ENCODE measurements around the gene CMTM8.

Gene CMTM8

GRCh38 chr3:32243519-32243918, 5.0 kb downstream of the CMTM8 start:
- Histone ChIP-seq H3K4ac (ENCODE audit: low read length) (no peak overlapping the region), H2BK12ac (ENCODE audit: low read length) (no peak overlapping the region), H3K36me3 (replicated peaks in 1 of 2; ENCODE audit: control insufficient read depth in 2 of 2, insufficient read depth in 2 of 2, low read length in 2 of 2) (no peaks in the 10 kb centered on the region), H2BK120ac (ENCODE audit: low read depth, low read length) (no peak overlapping the region), H3K27me3 (ENCODE audit: control insufficient read depth in 3 of 3, insufficient read depth in 3 of 3, low read depth in 1 of 3, low read length in 3 of 3) (peaks cover 0 to 18% (median 7%) of the 10 kb centered on the region in 3 experiments), H3K4me1 (ENCODE audit: control insufficient read depth in 2 of 2, insufficient read depth in 1 of 2, low read depth in 1 of 2, low read length in 2 of 2) (peaks cover 3 to 9% of the 10 kb centered on the region in 2 donors), H3K9ac (ENCODE audit: low read depth, low read length, poor library complexity) (no peak overlapping the region), H3K18ac (ENCODE audit: low read length) (no peak overlapping the region), H3K9me3 (replicated peaks in 1 of 2; ENCODE audit: control insufficient read depth in 2 of 2, insufficient read depth in 1 of 2, low read depth in 1 of 2, low read length in 2 of 2) (peaks cover 0 to 2% of the 10 kb centered on the region in 2 donors), H4K8ac (ENCODE audit: low read depth, low read length) (no peak overlapping the region), H2AK5ac (ENCODE audit: low read depth, low read length) (no peak overlapping the region), H2BK5ac (ENCODE audit: low read length) (no peak overlapping the region), H3K79me1 (ENCODE audit: low read depth, low read length) (no peaks in the 10 kb centered on the region), H2AFZ (ENCODE audit: low read length) (no peak overlapping the region), H3K4me3 (ENCODE audit: low read length in 2 of 2) (no peak overlapping the region), H3K27ac (replicated peaks; ENCODE audit: low read length) (no peak overlapping the region), H3K23ac (ENCODE audit: low read depth, low read length, poor library complexity) (no peak overlapping the region), H3K4me2 (ENCODE audit: insufficient read depth, low read length, poor library complexity, severe bottlenecking) (no peak overlapping the region), H4K91ac (ENCODE audit: low read depth, low read length, poor library complexity) (no peak overlapping the region), H2BK15ac (ENCODE audit: low read length) (no peak overlapping the region), H3K14ac (ENCODE audit: low read length) (no peak overlapping the region)
- no peak for DNase-seq (ENCODE audit: low spot score)
- no CpG with 5 or more reads among the region's 2 CpGs for WGBS, 2 donors (ENCODE audit: extremely low coverage in 2 of 2, insufficient read length in 2 of 2, insufficient replicate concordance in 1 of 2)

GRCh38 chr3:32245200-32245599, 6.7 kb downstream of the CMTM8 start:
- H3K27ac ChIP-seq (replicated peaks; ENCODE audit: low read length) = no peak overlapping the region
- H2AFZ ChIP-seq (ENCODE audit: low read length) = no peak overlapping the region
- H3K4me2 ChIP-seq (ENCODE audit: insufficient read depth, low read length, poor library complexity, severe bottlenecking) = no peak overlapping the region
- no peak overlapping the region for H2BK12ac ChIP-seq (ENCODE audit: low read length)
- H2BK15ac ChIP-seq (ENCODE audit: low read length) = no peak overlapping the region
- H3K14ac ChIP-seq (ENCODE audit: low read length) = no peak overlapping the region
- H4K91ac ChIP-seq (ENCODE audit: low read depth, low read length, poor library complexity) = no peak overlapping the region
- H3K27me3 ChIP-seq (ENCODE audit: control insufficient read depth in 3 of 3, insufficient read depth in 3 of 3, low read depth in 1 of 3, low read length in 3 of 3) = peaks cover 0 to 3% (median 0%) of the 10 kb centered on the region in 3 experiments
- H3K18ac ChIP-seq (ENCODE audit: low read length) = no peak overlapping the region
- H2BK120ac ChIP-seq (ENCODE audit: low read depth, low read length) = no peak overlapping the region
- H2AK5ac ChIP-seq (ENCODE audit: low read depth, low read length) = no peak overlapping the region
- DNase-seq (ENCODE audit: low spot score) = no peak
- no peaks in the 10 kb centered on the region for H3K36me3 ChIP-seq (replicated peaks in 1 of 2; ENCODE audit: control insufficient read depth in 2 of 2, insufficient read depth in 2 of 2, low read length in 2 of 2)
- no peak overlapping the region for H3K4ac ChIP-seq (ENCODE audit: low read length)
- H4K8ac ChIP-seq (ENCODE audit: low read depth, low read length) = no peak overlapping the region
- H2BK5ac ChIP-seq (ENCODE audit: low read length) = no peak overlapping the region
- H3K9me3 ChIP-seq (replicated peaks in 1 of 2; ENCODE audit: control insufficient read depth in 2 of 2, insufficient read depth in 1 of 2, low read depth in 1 of 2, low read length in 2 of 2) = peaks cover 0 to 2% of the 10 kb centered on the region in 2 donors
- no peak overlapping the region for H3K4me3 ChIP-seq (ENCODE audit: low read length in 2 of 2)
- no peaks in the 10 kb centered on the region for H3K79me1 ChIP-seq (ENCODE audit: low read depth, low read length)
- WGBS, 2 donors (ENCODE audit: extremely low coverage in 2 of 2, insufficient read length in 2 of 2, insufficient replicate concordance in 1 of 2) = no CpG with 5 or more reads among the region's 2 CpGs
- peaks cover 0 to 2% of the 10 kb centered on the region in 2 donors for H3K4me1 ChIP-seq (ENCODE audit: control insufficient read depth in 2 of 2, insufficient read depth in 1 of 2, low read depth in 1 of 2, low read length in 2 of 2)
- no peak overlapping the region for H3K23ac ChIP-seq (ENCODE audit: low read depth, low read length, poor library complexity)
- H3K9ac ChIP-seq (ENCODE audit: low read depth, low read length, poor library complexity) = no peak overlapping the region

- Histone ChIP-seq H3K14ac (ENCODE audit: low read length) (no peak overlapping the region), H3K23ac (ENCODE audit: low read depth, low read length, poor library complexity) (no peak overlapping the region), H3K4me3 (ENCODE audit: low read length in 2 of 2) (no peak overlapping the region), H2AK5ac (ENCODE audit: low read depth, low read length) (no peak overlapping the region), H2BK5ac (ENCODE audit: low read length) (no peak overlapping the region), H3K18ac (ENCODE audit: low read length) (no peak overlapping the region), H2BK15ac (ENCODE audit: low read length) (no peak overlapping the region), H3K27me3 (ENCODE audit: control insufficient read depth in 3 of 3, insufficient read depth in 3 of 3, low read depth in 1 of 3, low read length in 3 of 3) (no peaks in the 10 kb centered on the region), H3K79me1 (ENCODE audit: low read depth, low read length) (no peaks in the 10 kb centered on the region), H3K27ac (replicated peaks; ENCODE audit: low read length) (no peak overlapping the region), H3K36me3 (replicated peaks in 1 of 2; ENCODE audit: control insufficient read depth in 2 of 2, insufficient read depth in 2 of 2, low read length in 2 of 2) (no peaks in the 10 kb centered on the region), H2BK12ac (ENCODE audit: low read length) (no peak overlapping the region), H3K4me1 (ENCODE audit: control insufficient read depth in 2 of 2, insufficient read depth in 1 of 2, low read depth in 1 of 2, low read length in 2 of 2) (peaks cover 0 to 2% of the 10 kb centered on the region in 2 donors), H4K8ac (ENCODE audit: low read depth, low read length) (no peak overlapping the region), H2AFZ (ENCODE audit: low read length) (no peak overlapping the region), H3K9me3 (replicated peaks in 1 of 2; ENCODE audit: control insufficient read depth in 2 of 2, insufficient read depth in 1 of 2, low read depth in 1 of 2, low read length in 2 of 2) (peaks cover 0 to 2% of the 10 kb centered on the region in 2 donors), H2BK120ac (ENCODE audit: low read depth, low read length) (no peak overlapping the region), H3K4me2 (ENCODE audit: insufficient read depth, low read length, poor library complexity, severe bottlenecking) (no peak overlapping the region), H3K9ac (ENCODE audit: low read depth, low read length, poor library complexity) (no peak overlapping the region), H4K91ac (ENCODE audit: low read depth, low read length, poor library complexity) (no peak overlapping the region), H3K4ac (ENCODE audit: low read length) (no peak overlapping the region)
- no peak for DNase-seq (ENCODE audit: low spot score)
- WGBS, 2 donors (ENCODE audit: extremely low coverage in 2 of 2, insufficient read length in 2 of 2, insufficient replicate concordance in 1 of 2) = no CpG with 5 or more reads among the region's 4 CpGs
Observed at GRCh38 chr3:32246079-32246675, 7.7 kb downstream of the CMTM8 start.

GRCh38 chr3:32249184-32249782, 10.8 kb downstream of the CMTM8 start:
- Histone ChIP-seq H3K4me1 (ENCODE audit: control insufficient read depth in 2 of 2, insufficient read depth in 1 of 2, low read depth in 1 of 2, low read length in 2 of 2) (peaks cover 0 to 2% of the 10 kb centered on the region in 2 donors), H3K27ac (replicated peaks; ENCODE audit: low read length) (no peak overlapping the region), H2AFZ (ENCODE audit: low read length) (no peak overlapping the region), H2BK12ac (ENCODE audit: low read length) (no peak overlapping the region), H3K79me1 (ENCODE audit: low read depth, low read length) (no peaks in the 10 kb centered on the region), H2BK120ac (ENCODE audit: low read depth, low read length) (no peak overlapping the region), H4K8ac (ENCODE audit: low read depth, low read length) (no peak overlapping the region), H3K27me3 (ENCODE audit: control insufficient read depth in 3 of 3, insufficient read depth in 3 of 3, low read depth in 1 of 3, low read length in 3 of 3) (no peaks in the 10 kb centered on the region), H2BK15ac (ENCODE audit: low read length) (no peak overlapping the region), H3K36me3 (replicated peaks in 1 of 2; ENCODE audit: control insufficient read depth in 2 of 2, insufficient read depth in 2 of 2, low read length in 2 of 2) (no peaks in the 10 kb centered on the region), H2BK5ac (ENCODE audit: low read length) (no peak overlapping the region), H2AK5ac (ENCODE audit: low read depth, low read length) (no peak overlapping the region), H3K4me2 (ENCODE audit: insufficient read depth, low read length, poor library complexity, severe bottlenecking) (no peak overlapping the region), H3K9ac (ENCODE audit: low read depth, low read length, poor library complexity) (no peak overlapping the region), H4K91ac (ENCODE audit: low read depth, low read length, poor library complexity) (no peak overlapping the region), H3K23ac (ENCODE audit: low read depth, low read length, poor library complexity) (no peak overlapping the region), H3K4ac (ENCODE audit: low read length) (no peak overlapping the region), H3K14ac (ENCODE audit: low read length) (no peak overlapping the region), H3K9me3 (replicated peaks in 1 of 2; ENCODE audit: control insufficient read depth in 2 of 2, insufficient read depth in 1 of 2, low read depth in 1 of 2, low read length in 2 of 2) (no peaks in the 10 kb centered on the region), H3K18ac (ENCODE audit: low read length) (no peak overlapping the region), H3K4me3 (ENCODE audit: low read length in 2 of 2) (no peak overlapping the region)
- no CpG with 5 or more reads among the region's 4 CpGs for WGBS, 2 donors (ENCODE audit: extremely low coverage in 2 of 2, insufficient read length in 2 of 2, insufficient replicate concordance in 1 of 2)
- no peak for DNase-seq (ENCODE audit: low spot score)
